H1 (cell line): ENCODE results near the gene ALDH1L2. TPM values are rescaled to one million over a fixed set of nuclear protein-coding genes. Genes with fewer than 3 reads are reported as not detected.

ENCODE experiments used
- CTCF ChIA-PET: fragments of 300-600 bp; sonication (Branson Sonifier 250); formaldehyde crosslinking; loops from one replicate; lab custom pipeline; 2021; ENCODE audit not compliant: partially characterized antibody; lab: Charles Lee
- POLR2A ChIA-PET: fragments of 300-600 bp; sonication (Branson Sonifier 250); formaldehyde crosslinking; loops from one replicate; lab custom pipeline; 2021; ENCODE audit warnings: inconsistent platforms; ENCODE audit not compliant: partially characterized antibody; lab: Charles Lee
- DNase-seq, 2 experiments: peaks; one replicate each; pipeline versions ENCODE4 v3.0.0 to v3.0.0-alpha.2; 2010 to 2022; ENCODE audit warnings: low spot score in 2 of 2, low read depth in 1 of 2, mixed read lengths in 1 of 2
- FAIRE-seq: peaks from 2 replicates; lab custom pipeline; 2011; peaks lifted over from hg19 to GRCh38; lab: Jason Lieb, UNC
- H2AFZ ChIP-seq: 2 replicates; pipeline ENCODE4 v1.8.1; 2012; ENCODE audit warnings: low read length, inconsistent platforms
- H2AK5ac ChIP-seq: 2 replicates; pipeline ENCODE4 v1.6.1; 2013; ENCODE audit warnings: low read depth, low read length
- H2BK120ac ChIP-seq: replicated peaks from 2 replicates; pipeline ENCODE3; 2013; ENCODE audit warnings: low read depth, low read length, inconsistent platforms
- H2BK12ac ChIP-seq: 2 replicates; pipeline ENCODE4 v1.6.1; 2013; ENCODE audit warnings: low read depth, low read length
- H2BK15ac ChIP-seq: 2 replicates; pipeline ENCODE4 v1.6.1; 2013; ENCODE audit warnings: low read length
- H2BK20ac ChIP-seq: 2 replicates; pipeline ENCODE4 v1.6.1; 2013; ENCODE audit warnings: low read length
- H2BK5ac ChIP-seq: 2 replicates; pipeline ENCODE4 v1.6.1; 2013; ENCODE audit warnings: low read depth, low read length
- H3K14ac ChIP-seq: 2 replicates; pipeline ENCODE4 v1.6.1; 2013; ENCODE audit warnings: inconsistent platforms; ENCODE audit not compliant: insufficient read length
- H3K18ac ChIP-seq: 2 replicates; pipeline ENCODE4 v1.6.1; 2013; ENCODE audit warnings: low read length; ENCODE audit errors: extremely low read depth
- H3K23ac ChIP-seq: 2 replicates; pipeline ENCODE4 v1.6.1; 2013; ENCODE audit warnings: inconsistent platforms; ENCODE audit not compliant: insufficient read length
- H3K23me2 ChIP-seq: 2 replicates; pipeline ENCODE4 v1.6.1; 2013; ENCODE audit warnings: low read depth, low read length
- H3K27ac ChIP-seq: 2 replicates; pipeline ENCODE4 v1.6.1; 2011; ENCODE audit warnings: low read depth, low read length, inconsistent platforms
- H3K27me3 ChIP-seq, 4 experiments: replicated peaks in 1 of 4; 1 replicate in 1 of 4; 2 replicates in 3 of 4; pipeline versions ENCODE4 v1.6.1 to v1.8.1; 2011 to 2013; ENCODE audit warnings: low read length in 3 of 4, mild to moderate bottlenecking in 3 of 4, inconsistent platforms in 2 of 4, mixed read lengths in 2 of 4, moderate library complexity in 1 of 4; ENCODE audit not compliant: control insufficient read depth in 3 of 4, insufficient read depth in 3 of 4; ENCODE audit errors: extremely low read depth in 1 of 4
- H3K36me3 ChIP-seq, 4 experiments: 2 replicates each; pipeline versions ENCODE4 v1.6.1 to v1.8.1; 2011 to 2013; ENCODE audit warnings: mild to moderate bottlenecking in 4 of 4, low read length in 3 of 4, moderate library complexity in 2 of 4, control low read depth in 1 of 4, inconsistent platforms in 1 of 4; ENCODE audit not compliant: insufficient read depth in 4 of 4, control insufficient read depth in 2 of 4
- H3K4ac ChIP-seq: replicated peaks from 2 replicates; pipeline ENCODE3; 2013; ENCODE audit warnings: low read length, low read depth, mixed read lengths, inconsistent platforms; ENCODE audit not compliant: insufficient read length
- H3K4me1 ChIP-seq, 4 experiments: replicated peaks in 1 of 4; 1 replicate in 1 of 4; 2 replicates in 3 of 4; pipeline versions ENCODE4 v1.6.1 to v1.8.1; 2011 to 2013; ENCODE audit warnings: low read length in 3 of 4, inconsistent platforms in 2 of 4, mixed read lengths in 1 of 4; ENCODE audit not compliant: insufficient read depth in 4 of 4, control insufficient read depth in 3 of 4
- H3K4me2 ChIP-seq, 2 experiments: 2 replicates each; pipeline versions ENCODE4 v1.6.1 to v1.8.1; 2011 to 2013; ENCODE audit warnings: low read depth in 2 of 2, low read length in 2 of 2, control low read depth in 1 of 2, inconsistent platforms in 1 of 2, mild to moderate bottlenecking in 1 of 2; ENCODE audit not compliant: insufficient read depth in 1 of 2
- H3K4me3 ChIP-seq, 4 experiments: fragments of 200-600, 300-600 bp in 1 of 4; sonication (generic), shearing (Covaris generic), sonication (Bioruptor Twin) in 1 of 4; 2 replicates each; pipeline versions ENCODE4 v1.5.1 to v1.8.1; 2011 to 2016; ENCODE audit warnings: low read length in 4 of 4, low read depth in 3 of 4, control low read depth in 2 of 4, inconsistent platforms in 2 of 4, mild to moderate bottlenecking in 2 of 4, mixed read lengths in 1 of 4, moderate library complexity in 1 of 4; ENCODE audit not compliant: insufficient read depth in 2 of 4; ENCODE audit errors: extremely low read depth in 1 of 4
- H3K56ac ChIP-seq: replicated peaks from 2 replicates; pipeline ENCODE3; 2013; ENCODE audit warnings: low read depth, mild to moderate bottlenecking, mixed read lengths, low read length, inconsistent platforms; ENCODE audit not compliant: insufficient read length
- H3K79me1 ChIP-seq: 2 replicates; pipeline ENCODE4 v1.6.1; 2013; ENCODE audit warnings: low read depth, low read length, control low read depth
- H3K79me2 ChIP-seq, 2 experiments: 2 replicates each; pipeline versions ENCODE4 v1.6.1 to v1.8.1; 2012 to 2013; ENCODE audit warnings: low read length in 2 of 2, mild to moderate bottlenecking in 2 of 2, inconsistent platforms in 1 of 2; ENCODE audit not compliant: insufficient read depth in 2 of 2, control insufficient read depth in 1 of 2
- H3K9ac ChIP-seq, 4 experiments: replicated peaks in 1 of 4; 1 replicate in 1 of 4; 2 replicates in 3 of 4; pipeline versions ENCODE4 v1.6.1 to v1.8.1; 2011 to 2013; ENCODE audit warnings: low read depth in 3 of 4, low read length in 3 of 4, control low read depth in 2 of 4, mild to moderate bottlenecking in 2 of 4, moderate library complexity in 2 of 4, inconsistent platforms in 1 of 4; ENCODE audit errors: extremely low read depth in 1 of 4
- H3K9me3 ChIP-seq, 2 experiments: 2 replicates each; pipeline versions ENCODE4 v1.6.1 to v1.8.1; 2012 to 2013; ENCODE audit warnings: mild to moderate bottlenecking in 2 of 2, moderate library complexity in 2 of 2, control low read depth in 1 of 2, inconsistent platforms in 1 of 2, low read depth in 1 of 2, low read length in 1 of 2, mixed read lengths in 1 of 2; ENCODE audit not compliant: insufficient read depth in 2 of 2
- H4K20me1 ChIP-seq, 2 experiments: replicated peaks in 1 of 2; 2 replicates each; pipeline versions ENCODE3 to v1.8.1; 2011 to 2013; ENCODE audit warnings: inconsistent platforms in 2 of 2, low read length in 2 of 2, mild to moderate bottlenecking in 1 of 2; ENCODE audit not compliant: insufficient read depth in 2 of 2, control insufficient read depth in 1 of 2
- H4K5ac ChIP-seq: 2 replicates; pipeline ENCODE4 v1.6.1; 2013; ENCODE audit warnings: low read length, low read depth, mixed read lengths, inconsistent platforms; ENCODE audit not compliant: insufficient read length
- H4K8ac ChIP-seq: 2 replicates; pipeline ENCODE4 v1.8.0; 2013; ENCODE audit warnings: mild to moderate bottlenecking, moderate library complexity, low read length, inconsistent platforms; ENCODE audit not compliant: insufficient read depth; ENCODE audit errors: extremely low read depth
- H4K91ac ChIP-seq: replicated peaks from 2 replicates; pipeline ENCODE3; 2013; ENCODE audit warnings: low read length, mixed read lengths, inconsistent platforms; ENCODE audit not compliant: insufficient read length
- SP4 ChIP-seq: IDR thresholded peaks from 2 replicates; pipeline ENCODE4 v1.6.1; 2012; ENCODE audit warnings: low read length, inconsistent platforms
- WGBS, 2 experiments: shearing (Covaris generic) in 1 of 2; methylation state at CpG; one replicate each; pipeline versions ENCODE4 v1.1.6 to v1.1.7; 2013 to 2015; ENCODE audit warnings: low lambda C conversion rate in 2 of 2, mixed read lengths in 2 of 2, inconsistent platforms in 1 of 2, low coverage in 1 of 2, missing lambda C conversion rate in 1 of 2; ENCODE audit not compliant: insufficient replicate concordance in 2 of 2, insufficient coverage in 1 of 2, insufficient read length in 1 of 2; ENCODE audit errors: extremely low coverage in 1 of 2, missing lambda C conversion rate in 1 of 2; 5-methylcytosine and 5-hydroxymethylcytosine counted together
- polyA plus RNA-seq, 7 experiments: library from polyadenylated mRNA; depleted of rRNA in 3 of 7; stranded (reverse) in 5 of 7; unstranded in 2 of 7; fragments of >200 nt in 5 of 7; fragments of 200-250 nt in 2 of 7; gene quantifications; 1 replicate in 5 of 7; 2 replicates in 1 of 7; 4 replicates in 1 of 7; pipeline versions ENCODE4 v1.2.1 to v1.2.3, GENCODE V29; 2011 to 2013; ENCODE audit warnings: missing spikeins in 2 of 7, mixed read lengths in 2 of 7
- total RNA-seq: library from RNA; stranded (reverse); fragmentation: NEBNext Ultra II Directional; extraction: Animal tissue kit (Norgen Biotek cat#: 25700); gene quantifications from 2 replicates; pipeline ENCODE4 v1.2.1, GENCODE V29; 2021

ALDH1L2 gene
- total and polyA plus RNA-seq, 2 of the 8 experiments (the other 6 are each of a cell fraction or from before 2014, with no cell fraction given): 3.7 to 7.2 TPM

DNA sequence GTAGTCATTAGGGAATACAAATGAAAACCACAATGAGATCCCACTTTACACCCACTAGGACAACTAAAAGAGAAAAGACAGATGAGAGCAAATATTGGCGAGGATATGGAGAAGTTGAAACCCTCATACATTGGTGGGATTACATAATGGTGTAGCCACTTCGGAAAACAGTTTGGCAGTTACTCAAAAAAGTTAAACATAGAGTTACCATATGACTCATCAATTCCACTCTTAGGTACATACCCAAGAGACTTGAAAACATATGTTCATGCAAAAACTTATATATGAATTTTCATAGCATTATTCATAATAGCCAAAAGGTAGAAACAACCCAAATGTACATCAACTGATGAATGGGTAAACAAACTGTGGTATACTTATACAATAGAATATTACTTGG, 27.1 kb downstream of the ALDH1L2 start:
- H3K9me3 ChIP-seq: no peaks in the 10 kb centered on the region
- no peak overlapping the region for H2BK15ac ChIP-seq
- H4K5ac ChIP-seq: no peak overlapping the region
- no peak overlapping the region for H2AFZ ChIP-seq
- no peak for TF ChIP-seq SP4
- H4K91ac ChIP-seq: no peak overlapping the region
- H3K4me3 ChIP-seq: no peak overlapping the region
- no peak overlapping the region for H4K8ac ChIP-seq
- H3K56ac ChIP-seq: no peak overlapping the region
- POLR2A ChIA-PET: no interaction called here
- peaks cover 0 to 11% (median 0%) of the 10 kb centered on the region in 4 experiments; a peak in 2 of 8 replicates for H3K36me3 ChIP-seq
- no peak overlapping the region for H3K14ac ChIP-seq
- H3K23me2 ChIP-seq: no peaks in the 10 kb centered on the region
- no peak overlapping the region for H2BK20ac ChIP-seq
- CTCF ChIA-PET: interaction anchor here (0.6 kb wide), 1 partner anchor 260 kb away, joined by 3 read pairs; no protein-coding TSS in a partner anchor
- no peaks in the 10 kb centered on the region for H4K20me1 ChIP-seq
- no peak overlapping the region for H2AK5ac ChIP-seq
- H3K18ac ChIP-seq: no peak overlapping the region
- no peak overlapping the region for H2BK120ac ChIP-seq
- H2BK5ac ChIP-seq: no peak overlapping the region
- no peaks in the 10 kb centered on the region for H3K79me2 ChIP-seq
- FAIRE-seq: no peak
- no peaks in the 10 kb centered on the region for H3K4me1 ChIP-seq
- WGBS, 2 experiments: 82% methylated on average over 2 of the region's 2 CpGs; no CpG with 5 or more reads in 1 of the 2 experiments
- no peaks in the 10 kb centered on the region for H3K79me1 ChIP-seq
- no peak overlapping the region for H3K4ac ChIP-seq
- no peak overlapping the region for H3K27ac ChIP-seq
- H3K9ac ChIP-seq: no peak overlapping the region
- no peaks in the 10 kb centered on the region for H3K27me3 ChIP-seq
- H3K4me2 ChIP-seq: no peak overlapping the region
- H3K23ac ChIP-seq: no peak overlapping the region
- H2BK12ac ChIP-seq: no peak overlapping the region
- no peak for DNase-seq
